GM18907 (cell line): Measurements from ENCODE around the gene BRD2.
A peak's percentile ranks its signal among the peaks of the same experiment; 100 is the strongest.

ENCODE experiments used
- ATAC-seq: cut with Tn5 transposase; IDR thresholded peaks from one replicate; pipeline ENCODE4 v1.9.1; 2021; ENCODE audit warnings: mild to moderate bottlenecking, moderate library complexity; ENCODE audit not compliant: unreplicated experiment

Gene BRD2

DNA sequence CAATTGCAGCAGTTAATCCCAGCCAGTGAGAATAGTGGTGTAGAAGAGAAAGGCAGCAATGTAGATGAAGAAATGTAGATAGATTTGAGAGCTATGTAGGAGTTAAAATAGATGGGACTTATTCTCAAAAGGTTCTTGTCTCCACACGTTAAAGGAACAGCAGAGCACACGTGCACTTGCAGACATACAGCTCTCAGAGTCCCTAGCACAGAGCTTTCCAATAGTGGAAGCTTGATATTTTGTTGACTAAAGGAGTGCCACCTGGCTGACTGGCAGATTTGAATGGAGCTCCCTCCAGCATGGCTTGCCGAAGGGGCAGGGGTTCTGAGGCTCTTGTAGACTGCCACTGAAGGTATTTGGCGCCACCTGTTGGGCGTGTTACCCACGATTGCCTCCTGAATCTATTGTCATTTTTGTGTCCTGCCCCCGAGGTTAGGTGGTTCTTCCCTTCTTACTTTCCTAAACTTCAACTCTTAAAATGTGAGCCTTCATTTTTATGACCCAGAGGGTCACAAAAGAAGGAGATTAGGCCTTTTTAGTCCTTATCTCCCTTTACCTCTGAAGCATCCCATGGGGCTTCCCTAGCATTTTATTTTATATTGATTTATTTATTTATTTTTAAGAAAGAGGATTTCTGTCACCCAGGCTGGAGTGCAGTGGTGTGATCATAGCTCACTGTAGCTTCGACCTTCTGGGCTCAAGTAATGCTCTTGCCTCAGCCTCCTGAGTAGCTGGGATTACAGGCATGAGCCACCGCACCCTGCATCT, 16.4 kb downstream of the BRD2 start:
- ATAC-seq, result peak; percentile 50

DNA sequence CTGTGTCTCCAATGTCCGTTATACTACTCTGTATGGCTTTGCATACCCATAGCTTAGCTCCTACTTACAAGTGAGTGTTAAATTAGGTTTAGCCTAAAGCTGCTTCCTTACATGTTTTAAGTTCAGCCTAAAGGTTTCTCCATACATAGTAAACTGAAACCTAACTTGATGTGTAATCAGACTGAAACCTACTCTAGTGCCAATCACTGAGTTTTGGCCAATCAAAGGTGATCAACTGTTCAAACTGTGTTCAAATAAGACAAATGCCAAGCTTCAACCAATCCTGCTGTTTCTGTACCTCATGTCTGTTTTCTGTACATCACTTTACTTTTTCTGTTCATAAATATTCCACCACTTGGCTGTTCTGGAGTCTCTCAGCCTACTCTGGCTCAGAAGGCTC, 21.0 kb downstream of the BRD2 start:
- no peak for ATAC-seq

- no peak for ATAC-seq
Observed at GRCh38 chr6:32991972-32992371, 23.6 kb downstream of the BRD2 start.

DNA sequence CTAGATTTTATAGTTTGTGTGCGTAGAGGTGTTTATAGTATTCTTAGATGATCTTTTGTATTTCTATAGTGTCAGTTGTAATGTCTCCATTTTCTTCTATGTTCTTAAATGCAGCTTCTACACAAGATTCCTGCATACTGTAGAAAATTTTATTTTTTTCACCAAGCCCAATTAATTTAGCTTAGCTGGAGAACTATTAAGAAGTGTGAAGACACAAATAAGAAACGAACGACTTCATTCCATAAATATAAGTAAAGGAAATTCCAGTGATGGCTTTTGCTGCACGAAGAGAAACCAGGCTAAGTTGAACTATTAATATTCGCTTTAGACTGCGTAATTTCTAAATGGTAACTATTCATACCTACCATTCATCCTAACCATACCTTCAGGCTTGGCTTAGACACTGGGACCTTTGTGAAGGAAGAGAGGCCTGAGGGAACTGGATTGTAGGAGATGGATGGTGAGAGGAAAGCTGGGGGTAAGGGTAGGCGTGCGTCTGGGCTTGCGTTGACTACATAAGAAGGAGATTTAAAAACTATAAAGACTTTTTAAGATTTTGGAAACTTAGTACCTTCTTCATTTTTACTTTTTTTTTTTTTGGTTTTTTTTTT, 25.1 kb downstream of the BRD2 start:
- ATAC-seq, result no peak

GRCh38 chr6:32995448-32995847, 27.1 kb downstream of the BRD2 start:
- ATAC-seq, result no peak

GRCh38 chr6:33000055-33000454, 31.7 kb downstream of the BRD2 start:
- ATAC-seq, result no peak

DNA sequence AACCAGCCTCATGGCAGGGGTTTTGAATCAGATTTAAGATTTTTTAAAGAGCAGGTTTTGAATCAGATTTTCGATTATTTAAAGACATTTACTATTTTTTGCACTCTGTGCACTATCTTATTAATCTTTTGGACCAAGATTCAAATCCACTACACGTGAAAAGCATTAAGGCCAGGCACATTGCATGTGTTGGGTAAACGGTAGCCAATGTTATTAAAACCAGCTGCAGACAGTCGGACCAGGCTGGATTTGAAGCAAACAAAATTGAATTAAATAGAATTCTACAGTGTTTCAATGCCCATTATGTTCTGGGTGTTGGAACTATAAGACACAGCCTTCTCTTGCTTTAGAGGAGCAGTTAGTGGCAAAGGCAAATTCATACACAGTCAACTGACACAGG, 33.3 kb downstream of the BRD2 start:
- ATAC-seq, result no peak

- no peak for ATAC-seq
Observed at GRCh38 chr6:33004940-33005339, 36.5 kb downstream of the BRD2 start.

DNA sequence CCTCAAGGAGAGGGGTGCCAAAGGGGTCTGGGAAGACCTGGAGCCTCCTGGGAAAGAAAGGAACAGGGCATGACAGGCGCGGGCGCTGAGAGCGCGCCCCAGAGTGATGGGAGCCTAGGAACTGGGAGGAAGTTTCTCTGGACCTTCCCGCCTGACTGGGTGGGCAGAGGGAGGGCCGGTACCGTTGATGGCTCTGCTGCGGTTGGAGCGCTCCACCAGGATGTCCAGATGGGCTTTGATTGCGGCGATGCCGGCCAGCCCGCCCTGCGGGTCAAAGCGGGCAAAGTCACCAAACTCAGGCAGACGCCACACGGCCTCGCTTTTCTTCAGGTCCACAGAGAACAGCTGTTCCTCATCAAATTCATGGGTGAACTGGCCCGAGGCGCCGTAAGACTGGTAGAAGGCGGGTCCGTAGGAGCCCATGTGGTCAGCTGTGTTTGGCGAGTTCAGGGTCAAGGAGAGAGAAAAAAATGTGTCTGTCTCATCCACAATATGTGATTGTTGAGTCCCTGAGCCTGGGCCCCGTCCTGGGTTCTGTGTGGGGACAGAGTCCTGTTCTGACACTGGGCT, 39.5 kb downstream of the BRD2 start:
- ATAC-seq, result no peak

DNA sequence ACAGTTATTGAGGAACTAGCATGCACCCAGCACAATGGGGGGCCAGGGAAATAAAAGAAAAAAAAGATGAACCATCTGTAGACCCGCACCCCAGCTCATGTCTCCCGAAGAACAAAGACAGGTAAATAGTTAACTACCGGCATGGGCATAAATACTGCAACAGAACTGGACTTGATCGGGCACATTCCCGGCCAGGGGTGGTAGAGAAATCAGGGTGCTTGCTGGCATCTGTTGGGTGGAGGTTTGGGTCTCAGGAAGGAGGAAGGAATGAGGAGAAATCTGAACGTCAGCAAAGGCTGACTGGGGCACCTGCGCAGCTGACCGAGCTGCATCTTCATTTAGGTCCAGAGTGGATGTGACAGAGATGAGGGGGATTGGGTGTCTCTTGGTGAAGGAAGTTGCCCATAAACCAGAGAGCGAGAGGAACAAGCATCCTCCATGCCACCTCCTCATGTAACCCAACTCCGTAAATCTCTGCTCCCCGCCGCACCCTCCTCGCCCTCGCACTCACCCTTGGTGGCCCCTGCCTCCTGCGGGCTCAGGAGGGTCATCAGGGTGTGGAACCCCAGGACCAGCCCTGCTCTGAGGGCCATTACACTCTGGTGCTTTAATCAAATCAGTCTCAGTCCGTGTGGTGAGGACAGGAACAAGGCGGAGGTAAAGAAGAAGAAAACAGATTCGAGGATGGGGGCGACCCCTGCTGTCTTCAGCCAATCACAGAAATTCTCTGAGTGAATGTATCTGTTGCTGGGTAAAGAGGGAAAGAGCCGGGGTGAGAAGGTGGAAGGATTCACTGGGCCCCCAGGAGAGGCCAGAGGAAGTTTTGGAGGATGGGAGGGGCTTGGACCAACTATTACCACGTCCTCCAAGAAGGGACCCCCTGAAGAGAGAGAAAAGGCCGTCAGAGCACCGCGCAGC, 40.8 kb downstream of the BRD2 start, which contains the start of gene HLA-DOA:
Gene HLA-DOA (minus strand): TSS at position 648 of the 918 bp plus-strand sequence.
- ATAC-seq, result peak; percentile 80

- no peak for ATAC-seq
Observed at GRCh38 chr6:33010356-33010755, 42.0 kb downstream of the BRD2 start.

- ATAC-seq, result no peak
Observed at GRCh38 chr6:33013608-33014007, 45.2 kb downstream of the BRD2 start.

DNA sequence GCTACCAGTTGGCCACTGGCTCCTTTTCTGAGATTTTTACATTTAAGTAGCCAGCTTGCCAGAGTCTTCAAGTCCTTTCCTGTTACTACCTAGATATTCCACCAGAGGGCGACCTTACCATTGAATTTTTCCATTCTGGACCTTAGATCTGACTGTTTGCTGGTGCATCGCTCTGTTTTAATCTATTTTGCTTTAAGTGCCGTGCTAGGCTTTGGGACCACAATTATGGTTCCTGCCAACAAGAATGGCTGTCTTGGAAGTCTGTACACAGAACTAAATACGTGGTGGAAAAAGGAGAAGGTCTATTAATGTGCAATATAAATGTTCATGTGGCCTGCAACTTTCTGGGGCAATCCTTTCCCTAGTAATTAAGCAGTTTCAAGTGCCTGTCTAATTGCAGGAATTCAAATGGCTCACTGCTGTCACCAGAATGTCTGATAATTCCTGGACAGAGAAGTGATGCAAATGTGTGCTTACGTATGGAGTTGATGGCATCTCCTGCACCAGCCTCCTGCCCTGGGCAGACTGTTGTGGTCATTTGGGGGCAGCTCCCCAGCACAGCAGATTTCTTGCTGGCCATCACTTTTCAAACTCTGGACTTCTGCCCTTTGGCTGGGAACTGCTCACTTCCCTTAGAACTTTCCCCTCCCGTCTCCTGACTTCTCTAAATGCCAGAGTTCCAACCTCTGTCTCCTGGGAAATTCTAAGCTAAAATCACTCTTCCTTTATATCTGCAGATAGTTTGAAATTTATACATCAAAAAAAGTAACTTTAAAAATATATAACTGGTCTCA, 46.6 kb downstream of the BRD2 start:
- ATAC-seq, result no peak

DNA sequence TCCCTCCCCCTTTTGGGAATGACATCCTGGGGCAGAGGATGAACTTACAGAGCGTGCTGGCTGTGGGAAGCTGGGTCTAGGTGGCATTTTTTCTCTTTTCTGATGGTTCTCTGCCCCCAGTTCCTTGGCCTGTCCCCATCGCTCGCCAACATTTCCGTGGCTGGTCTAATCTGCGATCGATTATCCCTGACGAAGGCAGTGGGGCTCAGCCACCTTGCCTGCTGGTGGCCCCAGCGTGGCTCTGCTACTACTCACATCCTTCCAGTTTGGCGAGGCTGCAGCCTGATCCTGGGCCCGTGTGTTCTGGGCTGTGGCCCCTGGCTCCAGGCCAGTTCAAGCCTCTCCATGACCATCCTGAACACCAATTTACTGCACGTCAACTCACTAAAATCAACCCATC, 47.4 kb downstream of the BRD2 start:
- ATAC-seq, result no peak

GRCh38 chr6:33017018-33017417, 48.6 kb downstream of the BRD2 start:
- no peak for ATAC-seq

GRCh38 chr6:33017694-33018353, 49.4 kb downstream of the BRD2 start:
- no peak for ATAC-seq

DNA sequence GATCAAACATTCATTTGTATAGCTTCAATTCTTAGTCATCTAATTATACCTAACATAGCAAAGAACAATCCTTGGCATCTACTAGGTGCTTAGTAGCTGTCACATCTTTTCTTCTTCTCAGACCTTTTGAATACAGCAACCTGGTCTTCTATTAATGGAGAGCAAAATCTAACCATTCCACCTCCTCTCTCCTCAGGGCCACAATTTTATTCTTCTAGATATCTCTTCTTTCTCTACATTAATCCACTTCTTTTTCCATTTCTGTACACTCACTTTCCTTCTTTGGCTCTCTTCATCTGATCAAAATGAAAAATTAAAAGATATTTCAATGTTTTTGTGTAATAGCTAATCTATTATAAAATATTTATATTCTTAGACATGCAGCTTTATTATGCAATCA, 50.0 kb downstream of the BRD2 start:
- ATAC-seq, result no peak

GRCh38 chr6:33018904-33019303, 50.5 kb downstream of the BRD2 start:
- ATAC-seq, result peak; percentile 56

DNA sequence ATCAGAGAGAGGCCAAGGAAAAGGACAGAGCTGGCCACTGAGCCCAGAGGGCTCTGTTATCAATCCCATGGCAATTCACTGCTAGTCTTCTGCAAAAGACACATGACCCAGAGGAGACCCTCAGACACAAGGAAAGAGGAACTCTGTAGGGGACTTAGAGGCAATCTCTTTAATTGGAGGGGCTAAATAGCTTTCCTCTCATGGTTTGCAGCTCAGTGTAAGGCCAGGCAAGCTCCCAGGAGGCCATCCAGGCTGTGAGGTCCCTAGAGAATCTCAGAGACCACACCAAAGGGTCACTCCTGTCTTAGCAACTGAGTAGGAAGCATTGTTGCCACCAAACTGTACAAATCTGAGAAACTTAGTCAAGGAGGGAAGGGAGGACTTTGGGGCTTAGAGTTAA, 51.0 kb downstream of the BRD2 start:
- peak; percentile 4 for ATAC-seq

GRCh38 chr6:33021917-33022316, 53.5 kb downstream of the BRD2 start:
- no peak for ATAC-seq
